HG03066 (cell line): ENCODE results near the gene GALNT14.

Experiments
- ATAC-seq: cut with Tn5 transposase; IDR thresholded peaks from one replicate; pipeline ENCODE4 v1.9.1; 2021; ENCODE audit warnings: low read depth; ENCODE audit not compliant: unreplicated experiment

Gene GALNT14

GRCh38 chr2:30865243-30865642 lies 273.0 kb downstream of the GALNT14 start:
- no peak for ATAC-seq

GRCh38 chr2:30862054-30862651 lies 276.1 kb downstream of the GALNT14 start:
- no peak for ATAC-seq

- no peak for ATAC-seq
Observed at GRCh38 chr2:30860726-30861125, 277.5 kb downstream of the GALNT14 start.
